Activated CD8-positive, alpha-beta T cell treated with anti-CD3 and anti-CD28 coated beads for 36 hours (primary cell): ENCODE results near the gene DTNA. TPM values are rescaled to one million over a fixed set of nuclear protein-coding genes. Genes with fewer than 3 reads are reported as not detected.

Experiments
- ATAC-seq: fragments of 200-7000 bp; cut with Tn5 transposase; one replicate; pipeline ENCODE4 v1.10.0; 2021; ENCODE audit warnings: mild to moderate bottlenecking, moderate library complexity
- CTCF ChIA-PET: fragments of 350-600 bp; sonication (Branson Sonifier 250); formaldehyde crosslinking; loops from one replicate; lab custom pipeline; 2021; ENCODE audit warnings: antibody characterized with exemption; lab: Charles Lee
- POLR2A ChIA-PET: fragments of 350-600 bp; sonication (Branson Sonifier 250); formaldehyde crosslinking; loops from one replicate; lab custom pipeline; 2021; ENCODE audit warnings: antibody characterized with exemption; lab: Charles Lee
- DNase-seq: peaks from one replicate; pipeline ENCODE4 v3.0.0-alpha.2; 2020
- H3K27ac Mint-ChIP-seq: one replicate; pipeline ENCODE4 v1.8.0; 2021; ENCODE audit warnings: mild to moderate bottlenecking, mixed read lengths
- H3K27me3 Mint-ChIP-seq: one replicate; pipeline ENCODE4 v1.8.0; 2021; ENCODE audit warnings: mixed read lengths
- H3K36me3 Mint-ChIP-seq: one replicate; pipeline ENCODE4 v1.8.0; 2021; ENCODE audit warnings: low read depth, mixed read lengths
- H3K4me1 Mint-ChIP-seq: one replicate; pipeline ENCODE4 v1.8.0; 2021; ENCODE audit warnings: low read depth, mixed read lengths
- H3K4me3 Mint-ChIP-seq: one replicate; pipeline ENCODE4 v1.8.0; 2021; ENCODE audit warnings: mild to moderate bottlenecking, moderate library complexity, mixed read lengths
- H3K9me3 Mint-ChIP-seq: one replicate; pipeline ENCODE4 v1.8.0; 2021; ENCODE audit warnings: mixed read lengths
- CTCF ChIP-seq: fragments of 200-600 bp; IDR thresholded peaks from one replicate; pipeline ENCODE4 v1.8.0; 2022; ENCODE audit warnings: antibody characterized with exemption, mild to moderate bottlenecking
- intact Hi-C: fragments of 100-400 bp; cut with micrococcal nuclease; formaldehyde crosslinking; loops from one replicate; pipeline ENCODE4 v1.10.0; 2022
- total RNA-seq, 2 experiments: library from RNA; stranded (reverse); gene quantifications; one replicate each; pipeline ENCODE4 v1.2.3, GENCODE V29; 2021

The DTNA gene
- total RNA-seq, 2 experiments from 2014 or later = 0.40 to 0.41 TPM

- Mint-ChIP-seq H3K9me3 (peaks cover 4% of the 10 kb centered on the region), H3K27ac (peak overlapping the region; percentile 89), H3K4me1 (peaks cover 49% of the 10 kb centered on the region), H3K36me3 (peaks cover 4% of the 10 kb centered on the region), H3K4me3 (peak overlapping the region; percentile 25), H3K27me3 (peaks cover 3% of the 10 kb centered on the region)
- ATAC-seq (peak; percentile 87), DNase-seq (peak; percentile 63)
- intact Hi-C loops = loop anchor here (10.0 kb wide), 1 partner anchor 178 kb away; the partner anchor contains the start of gene MAPRE2
- ChIA-PET POLR2A (interaction anchor here (0.9 kb wide), 1 partner anchor 110 kb away, joined by 3 read pairs; no protein-coding TSS in a partner anchor), CTCF (interaction anchor here (0.6 to 2.6 kb wide), 10 partner anchors 8 to 256 kb away, joined by 3 to 11 read pairs (median 4); no protein-coding TSS in a partner anchor)
- no peak for TF ChIP-seq CTCF
Measured at GRCh38 chr18:34866310-34866709, 156.2 kb downstream of the DTNA start.

GRCh38 chr18:34866739-34867138, 156.6 kb downstream of the DTNA start:
- CTCF ChIA-PET = interaction anchor here (0.9 to 2.6 kb wide), 7 partner anchors 8 to 163 kb away, joined by 3 to 11 read pairs (median 4); no protein-coding TSS in a partner anchor
- Mint-ChIP-seq H3K9me3 (peaks cover 4% of the 10 kb centered on the region), H3K27me3 (peaks cover 3% of the 10 kb centered on the region), H3K4me3 (peak overlapping the region; percentile 25), H3K4me1 (peaks cover 50% of the 10 kb centered on the region), H3K27ac (peak overlapping the region; percentile 89), H3K36me3 (peaks cover 4% of the 10 kb centered on the region)
- POLR2A ChIA-PET = interaction anchor here (0.9 kb wide), 1 partner anchor 109 kb away, joined by 3 read pairs; no protein-coding TSS in a partner anchor
- no peak for DNase-seq
- peak; percentile 66 for TF ChIP-seq CTCF
- intact Hi-C loops = loop anchor here (10.0 kb wide), 1 partner anchor 178 kb away; the partner anchor contains the start of gene MAPRE2
- peak; percentile 21 for ATAC-seq

GRCh38 chr18:34867520-34867919, 157.4 kb downstream of the DTNA start:
- Mint-ChIP-seq H3K4me1 (peaks cover 46% of the 10 kb centered on the region), H3K4me3 (no peak overlapping the region), H3K9me3 (peaks cover 4% of the 10 kb centered on the region), H3K27me3 (peaks cover 3% of the 10 kb centered on the region), H3K27ac (peak overlapping the region; percentile 42), H3K36me3 (peaks cover 4% of the 10 kb centered on the region)
- POLR2A ChIA-PET = no interaction called here
- peak; percentile 38 for DNase-seq
- ATAC-seq = no peak
- CTCF ChIA-PET = interaction anchor here (0.6 to 2.6 kb wide), 8 partner anchors 9 to 162 kb away, joined by 3 to 11 read pairs (median 3); no protein-coding TSS in a partner anchor
- intact Hi-C loops = loop anchor here (10.0 kb wide), 1 partner anchor 177 kb away; the partner anchor contains the start of gene MAPRE2
- TF ChIP-seq CTCF = no peak

- Mint-ChIP-seq H3K9me3 (peaks cover 1% of the 10 kb centered on the region), H3K4me1 (peaks cover 24% of the 10 kb centered on the region), H3K36me3 (peaks cover 2% of the 10 kb centered on the region), H3K4me3 (no peak overlapping the region), H3K27me3 (peaks cover 3% of the 10 kb centered on the region), H3K27ac (peak overlapping the region; percentile 15)
- no peak for DNase-seq
- ATAC-seq = no peak
- POLR2A ChIA-PET = no interaction called here
- CTCF ChIA-PET = no interaction called here
- intact Hi-C loops = no loop called here
- no peak for TF ChIP-seq CTCF
Measured at GRCh38 chr18:34870555-34871310, 160.6 kb downstream of the DTNA start.

GRCh38 chr18:34871435-34871834, 161.3 kb downstream of the DTNA start:
- Mint-ChIP-seq H3K27ac (no peak overlapping the region), H3K4me1 (peaks cover 17% of the 10 kb centered on the region), H3K27me3 (peaks cover 3% of the 10 kb centered on the region), H3K36me3 (no peaks in the 10 kb centered on the region), H3K4me3 (no peak overlapping the region), H3K9me3 (no peaks in the 10 kb centered on the region)
- no peak for ATAC-seq
- peak; percentile 47 for DNase-seq
- TF ChIP-seq CTCF = no peak
- ChIA-PET CTCF (no interaction called here), POLR2A (no interaction called here)
- intact Hi-C loops = no loop called here
